Activated CD8-positive, alpha-beta memory T cell treated with anti-CD3 and anti-CD28 coated beads for 1 hour (primary cell): ENCODE results near the gene SHMT2.

Experiments
- DNase-seq, 2 donors: peaks; one replicate each; pipeline ENCODE4 v3.0.0-alpha.2; 2020; ENCODE audit warnings: low read depth in 1 of 2; ENCODE audit errors: extremely low read depth in 1 of 2

The SHMT2 gene

GRCh38 chr12:57213763-57214397 is 15.6 kb upstream of the SHMT2 start:
- no peak for DNase-seq

GRCh38 chr12:57214398-57214781 is 15.1 kb upstream of the SHMT2 start:
- peak in 1 of 2 donors; percentile 47 for DNase-seq

- DNase-seq = no peak
Measured at GRCh38 chr12:57215065-57215464, 14.4 kb upstream of the SHMT2 start.

GRCh38 chr12:57215668-57216013 is 13.9 kb upstream of the SHMT2 start:
- no peak for DNase-seq

GRCh38 chr12:57216014-57216911 is 13.2 kb upstream of the SHMT2 start, which contains the start of gene NXPH4:
Gene NXPH4, plus strand, starts transcription at chr12:57216794. Its CDS starts 176 bp downstream, at chr12:57216970.
- DNase-seq = peak in 1 of 2 donors; percentile 48

- DNase-seq = no peak
Measured at GRCh38 chr12:57216921-57217879, 12.3 kb upstream of the SHMT2 start.

GRCh38 chr12:57218030-57218853 is 11.3 kb upstream of the SHMT2 start:
- DNase-seq = no peak

- no peak for DNase-seq
Measured at GRCh38 chr12:57219205-57219992, 10.1 kb upstream of the SHMT2 start.

- DNase-seq = no peak
Measured at GRCh38 chr12:57219993-57220754, 9.3 kb upstream of the SHMT2 start.

- DNase-seq = no peak
Measured at GRCh38 chr12:57220770-57221168, 8.7 kb upstream of the SHMT2 start.

- no peak for DNase-seq
Measured at GRCh38 chr12:57221169-57221917, 8.2 kb upstream of the SHMT2 start.

- DNase-seq = no peak
Measured at GRCh38 chr12:57222286-57223190, 7.0 kb upstream of the SHMT2 start.

- no peak for DNase-seq
Measured at GRCh38 chr12:57223191-57224165, 6.0 kb upstream of the SHMT2 start.

- no peak for DNase-seq
Measured at GRCh38 chr12:57224278-57224972, 5.1 kb upstream of the SHMT2 start.

GRCh38 chr12:57224973-57225679 is 4.4 kb upstream of the SHMT2 start:
- DNase-seq = peak; percentile 43 to 44
